HL-60 (cell line): ENCODE data around the gene TBXAS1.

Experiments used
- CTCF ChIP-seq: IDR thresholded peaks from one replicate; pipeline ENCODE4 v1.5.1; 2011; ENCODE audit warnings: low read length, control low read depth, inconsistent platforms; ENCODE audit not compliant: insufficient read depth
- GABPA ChIP-seq: IDR thresholded peaks from 2 replicates; pipeline ENCODE4 v1.6.1; 2012; ENCODE audit warnings: low read depth
- POLR2AphosphoS5 ChIP-seq: IDR thresholded peaks from 2 replicates; pipeline ENCODE4 v1.6.1; 2012; ENCODE audit warnings: low read depth

GRCh38 chr7:139953229-139953628 is 124.2 kb downstream of the TBXAS1 start:
- TF ChIP-seq CTCF (no peak), GABPA (no peak), POLR2AphosphoS5 (no peak)
